ENCODE measurements around the gene PTPRG. TPM values are rescaled to one million over a fixed set of nuclear protein-coding genes. Genes with fewer than 3 reads are reported as not detected.

Gene PTPRG
- total RNA-seq, 2 donors from 2014 or later = 76.5 to 108 TPM

- 64% methylated on average over 4 of the region's 4 CpGs for WGBS, 2 experiments (ENCODE audit: insufficient coverage in 1 of 2, insufficient read length in 1 of 2)
- Mint-ChIP-seq H3K27ac (no peak overlapping the region), H3K27me3 (ENCODE audit: insufficient read depth) (no peaks in the 10 kb centered on the region), H3K9me3 (peaks cover 8% of the 10 kb centered on the region), H3K36me3 (ENCODE audit: low read depth) (no peaks in the 10 kb centered on the region), H3K4me1 (peaks cover 16% of the 10 kb centered on the region), H3K4me3 (no peak overlapping the region)
- Histone ChIP-seq H3K36me3 (ENCODE audit: control insufficient read depth, insufficient read depth, low read length) (no peaks in the 10 kb centered on the region), H3K9me3 (ENCODE audit: control insufficient read depth, low read length) (peaks cover 6% of the 10 kb centered on the region), H3K27ac (ENCODE audit: low read depth, low read length) (no peak overlapping the region), H3K27me3 (ENCODE audit: control insufficient read depth, insufficient read depth, low read length, poor library complexity, severe bottlenecking) (no peaks in the 10 kb centered on the region), H3K9ac (ENCODE audit: extremely low read depth, low read length, poor library complexity, severe bottlenecking) (no peak overlapping the region), H3K4me1 (ENCODE audit: control insufficient read depth, insufficient read depth, low read length) (no peaks in the 10 kb centered on the region), H3K4me3 (ENCODE audit: low read length) (no peak overlapping the region)
- TF ChIP-seq CTCF (conservative IDR thresholded peaks at IDR 0.05) = no peak
- peak; percentile 64 for DNase-seq
Observed at GRCh38 chr3:61522060-61522459, 39.3 kb upstream of the PTPRG start.

GRCh38 chr3:61522626-61523025 is 38.7 kb upstream of the PTPRG start:
- DNase-seq = no peak
- Histone ChIP-seq H3K4me1 (ENCODE audit: control insufficient read depth, insufficient read depth, low read length) (no peaks in the 10 kb centered on the region), H3K27me3 (ENCODE audit: control insufficient read depth, insufficient read depth, low read length, poor library complexity, severe bottlenecking) (no peaks in the 10 kb centered on the region), H3K4me3 (ENCODE audit: low read length) (no peak overlapping the region), H3K9me3 (ENCODE audit: control insufficient read depth, low read length) (peaks cover 1% of the 10 kb centered on the region), H3K9ac (ENCODE audit: extremely low read depth, low read length, poor library complexity, severe bottlenecking) (no peak overlapping the region), H3K36me3 (ENCODE audit: control insufficient read depth, insufficient read depth, low read length) (no peaks in the 10 kb centered on the region), H3K27ac (ENCODE audit: low read depth, low read length) (no peak overlapping the region)
- 89 to 91% methylated on average over 2 of the region's 2 CpGs for WGBS, 2 experiments (ENCODE audit: insufficient coverage in 1 of 2, insufficient read length in 1 of 2)
- Mint-ChIP-seq H3K9me3 (peaks cover 3% of the 10 kb centered on the region), H3K4me1 (peaks cover 16% of the 10 kb centered on the region), H3K4me3 (no peak overlapping the region), H3K36me3 (ENCODE audit: low read depth) (no peaks in the 10 kb centered on the region), H3K27ac (no peak overlapping the region), H3K27me3 (ENCODE audit: insufficient read depth) (peaks cover 4% of the 10 kb centered on the region)
- TF ChIP-seq CTCF (conservative IDR thresholded peaks at IDR 0.05) = no peak

GRCh38 chr3:61524933-61525332 is 36.4 kb upstream of the PTPRG start:
- no peaks in the 10 kb centered on the region for H3K36me3 Mint-ChIP-seq (ENCODE audit: low read depth)
- Histone ChIP-seq H3K27ac (ENCODE audit: low read depth, low read length) (no peak overlapping the region), H3K36me3 (ENCODE audit: control insufficient read depth, insufficient read depth, low read length) (no peaks in the 10 kb centered on the region), H3K4me1 (ENCODE audit: control insufficient read depth, insufficient read depth, low read length) (no peaks in the 10 kb centered on the region), H3K4me3 (ENCODE audit: low read length) (no peak overlapping the region), H3K9ac (ENCODE audit: extremely low read depth, low read length, poor library complexity, severe bottlenecking) (no peak overlapping the region), H3K27me3 (ENCODE audit: control insufficient read depth, insufficient read depth, low read length, poor library complexity, severe bottlenecking) (no peaks in the 10 kb centered on the region), H3K9me3 (ENCODE audit: control insufficient read depth, low read length) (no peaks in the 10 kb centered on the region)
- no peak overlapping the region for H3K4me3 Mint-ChIP-seq
- H3K4me1 Mint-ChIP-seq = peaks cover 10% of the 10 kb centered on the region
- no peaks in the 10 kb centered on the region for H3K9me3 Mint-ChIP-seq
- DNase-seq = no peak
- no peak overlapping the region for H3K27ac Mint-ChIP-seq
- 88 to 97% methylated on average over 4 of the region's 4 CpGs for WGBS, 2 experiments (ENCODE audit: insufficient coverage in 1 of 2, insufficient read length in 1 of 2)
- H3K27me3 Mint-ChIP-seq (ENCODE audit: insufficient read depth) = peaks cover 5% of the 10 kb centered on the region
- TF ChIP-seq CTCF (conservative IDR thresholded peaks at IDR 0.05) = no peak
